ENCODE measurements around the gene BOK. TPM values are rescaled to one million over a fixed set of nuclear protein-coding genes. Genes with fewer than 3 reads are reported as not detected.

BOK gene
- total RNA-seq, 1 experiment from 2014 or later, result 41.5 TPM

- RAD21 ChIA-PET (ENCODE audit: low non-redundant PET in 1 of 2, low total read pairs in 2 of 2, uncharacterized antibody in 2 of 2, unreplicated experiment in 2 of 2), result no interaction called here
These were observed 12.5 kb downstream of the BOK start for GRCh38 chr2:241570961-241571581.

GRCh38 chr2:241571821-241572620 lies 13.5 kb downstream of the BOK start:
- ChIA-PET CTCF (no interaction called here), RAD21 (ENCODE audit: low non-redundant PET in 1 of 2, low total read pairs in 2 of 2, uncharacterized antibody in 2 of 2, unreplicated experiment in 2 of 2) (no interaction called here), POLR2A (no interaction called here)
- intact Hi-C loops (cut with micrococcal nuclease), result no loop called here
- Histone ChIP-seq H4K20me1 (ENCODE audit: insufficient read depth) (no peaks in the 10 kb centered on the region), H3K9me3 (ENCODE audit: control insufficient read depth in 1 of 2, insufficient read depth in 1 of 2, low read depth in 1 of 2, low read length in 2 of 2) (no peaks in the 10 kb centered on the region), H3K4me2 (ENCODE audit: low read length) (no peak overlapping the region), H3K27ac (ENCODE audit: low read depth, low read length) (no peak overlapping the region), H3K9me2 (ENCODE audit: insufficient read depth) (no peaks in the 10 kb centered on the region), H3K27me3 (ENCODE audit: insufficient read depth, low read length) (no peaks in the 10 kb centered on the region), H3K79me2 (ENCODE audit: insufficient read depth, low read length) (peaks cover 5% of the 10 kb centered on the region; the same call in 1 of the 2 replicates), H2AFZ (ENCODE audit: low read depth, low read length, poor library complexity, severe bottlenecking) (no peak overlapping the region), H3K9ac (ENCODE audit: low read length) (no peak overlapping the region), H3K36me3 (ENCODE audit: control insufficient read depth in 1 of 2, insufficient read depth in 2 of 2, low read length in 2 of 2) (peaks cover 2 to 6% of the 10 kb centered on the region in 2 experiments; a peak in 3 of 4 replicates), H3K4me3 (replicated peaks in 1 of 2; ENCODE audit: low read depth in 1 of 2, low read length in 2 of 2) (no peak overlapping the region), H3K4me1 (ENCODE audit: control insufficient read depth in 1 of 2, insufficient read depth in 2 of 2, low read length in 2 of 2) (no peaks in the 10 kb centered on the region)
- no TSS peak for BruUV-seq (replicated peaks)
- TF ChIP-seq ELF1 (IDR thresholded peaks at IDR 0.05; ENCODE audit: borderline replicate concordance, low read depth) (no peak), ATF3 (IDR thresholded peaks at IDR 0.05) (no peak), CTCF (IDR thresholded peaks at IDR 0.05 in 2 of 3, conservative IDR thresholded peaks at IDR 0.05 in 1 of 3; ENCODE audit: borderline replicate concordance in 1 of 3, insufficient read depth in 1 of 3, low read depth in 2 of 3, low read length in 2 of 3) (no peak), SRF (IDR thresholded peaks at IDR 0.05; ENCODE audit: low read depth) (no peak), SP1 (IDR thresholded peaks at IDR 0.05; ENCODE audit: low read depth) (no peak), REST (IDR thresholded peaks at IDR 0.05; ENCODE audit: low read depth) (no peak), SIN3A (IDR thresholded peaks at IDR 0.05; ENCODE audit: low read depth) (no peak)
- DNase-seq (ENCODE audit: low read depth, low spot score) (no peak), ATAC-seq (no peak)

More at GRCh38 chr2:241570961-241571581, 12.5 kb downstream of the BOK start:
- H4K20me1 ChIP-seq (ENCODE audit: insufficient read depth), result no peaks in the 10 kb centered on the region
- no peaks in the 10 kb centered on the region for H3K9me2 ChIP-seq (ENCODE audit: insufficient read depth)
- H3K36me3 ChIP-seq (ENCODE audit: control insufficient read depth in 1 of 2, insufficient read depth in 2 of 2, low read length in 2 of 2), result peaks cover 2 to 6% of the 10 kb centered on the region in 2 experiments; a peak in 3 of 4 replicates
- ChIA-PET POLR2A (no interaction called here), CTCF (no interaction called here)
- no peak overlapping the region for H3K9ac ChIP-seq (ENCODE audit: low read length)
- intact Hi-C loops (cut with micrococcal nuclease), result no loop called here
- H3K27ac ChIP-seq (ENCODE audit: low read depth, low read length), result no peak overlapping the region
- BruUV-seq (replicated peaks), result no TSS peak
- no peak for TF ChIP-seq MAX (IDR thresholded peaks at IDR 0.05)
- TF ChIP-seq SIN3A (IDR thresholded peaks at IDR 0.05; ENCODE audit: low read depth), result no peak
- TF ChIP-seq TCF7L2 (IDR thresholded peaks at IDR 0.05; ENCODE audit: borderline replicate concordance, extremely low read depth, insufficient read depth, insufficient read length), result no peak
- no peak for TF ChIP-seq RAD21 (IDR thresholded peaks at IDR 0.05; ENCODE audit: low read depth)
- no peak for TF ChIP-seq SP1 (IDR thresholded peaks at IDR 0.05; ENCODE audit: low read depth)
- H3K4me2 ChIP-seq (ENCODE audit: low read length), result no peak overlapping the region
- no peak overlapping the region for H2AFZ ChIP-seq (ENCODE audit: low read depth, low read length, poor library complexity, severe bottlenecking)
- ATAC-seq (no peak), DNase-seq (ENCODE audit: low read depth, low spot score) (no peak)
- no peaks in the 10 kb centered on the region for H3K27me3 ChIP-seq (ENCODE audit: insufficient read depth, low read length)
- H3K79me2 ChIP-seq (ENCODE audit: insufficient read depth, low read length), result peaks cover 5% of the 10 kb centered on the region; the same call in 1 of the 2 replicates
- no peaks in the 10 kb centered on the region for H3K9me3 ChIP-seq (ENCODE audit: control insufficient read depth in 1 of 2, insufficient read depth in 1 of 2, low read depth in 1 of 2, low read length in 2 of 2)
- no peak overlapping the region for H3K4me3 ChIP-seq (replicated peaks in 1 of 2; ENCODE audit: low read depth in 1 of 2, low read length in 2 of 2)
- H3K4me1 ChIP-seq (ENCODE audit: control insufficient read depth in 1 of 2, insufficient read depth in 2 of 2, low read length in 2 of 2), result no peaks in the 10 kb centered on the region

All from HCT116 (cell line).